Hematopoietic multipotent progenitor cell treated with erythropoietin and hydrocortisone succinate and interleukin-3 and kit ligand, for 8 days (in vitro differentiated cells): Measurements from ENCODE around the gene BFSP2.

ENCODE experiments used
- DNase-seq: peaks from one replicate; pipeline ENCODE4 v3.0.0-alpha.2; 2015

BFSP2 gene

GRCh38 chr3:133419151-133419909 is 19.5 kb downstream of the BFSP2 start:
- DNase-seq: no peak

DNA sequence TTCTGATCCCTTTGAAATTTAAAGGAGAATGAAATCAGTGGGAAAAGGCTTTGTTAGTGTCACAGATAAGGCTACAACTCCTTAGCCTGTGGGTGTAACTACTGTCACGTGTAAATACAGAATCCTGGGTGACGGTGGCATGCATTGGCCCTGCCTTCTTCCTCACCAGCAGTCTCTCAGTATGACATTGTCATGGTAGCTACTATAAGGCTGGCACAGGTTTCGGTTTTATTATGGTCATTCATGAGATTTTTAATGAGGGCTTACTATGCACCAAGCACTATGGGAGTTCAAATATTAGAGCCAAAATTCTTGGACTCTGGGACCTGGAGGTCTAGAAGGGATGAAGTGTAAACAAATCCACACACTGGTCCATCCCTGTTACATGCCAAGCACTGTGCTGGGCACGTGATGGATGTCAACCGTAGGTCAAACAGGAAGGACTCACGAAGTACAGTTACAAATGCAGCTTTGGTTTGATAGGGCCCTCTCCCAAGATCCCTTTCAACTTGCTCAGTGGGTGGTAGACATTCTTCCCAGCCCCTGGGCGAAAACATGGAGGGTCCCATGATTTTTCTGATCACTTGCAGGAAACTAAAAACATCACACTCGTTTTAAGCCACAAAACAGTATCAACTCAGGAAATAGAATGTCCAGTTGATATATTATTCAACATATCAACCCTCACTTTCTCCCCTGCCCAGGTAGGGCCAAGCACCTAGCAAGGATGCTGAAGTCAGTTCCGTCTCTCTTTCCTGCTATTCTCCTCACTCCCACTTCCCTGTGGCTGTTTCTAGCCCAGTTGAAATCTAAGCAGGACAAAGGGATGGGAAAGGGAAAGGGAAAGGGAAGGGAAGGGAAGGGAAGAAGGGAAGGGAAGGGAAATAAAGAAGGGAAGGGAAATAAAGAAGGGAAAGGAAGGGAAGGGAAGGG is 25.3 kb downstream of the BFSP2 start:
- DNase-seq: no peak

DNA sequence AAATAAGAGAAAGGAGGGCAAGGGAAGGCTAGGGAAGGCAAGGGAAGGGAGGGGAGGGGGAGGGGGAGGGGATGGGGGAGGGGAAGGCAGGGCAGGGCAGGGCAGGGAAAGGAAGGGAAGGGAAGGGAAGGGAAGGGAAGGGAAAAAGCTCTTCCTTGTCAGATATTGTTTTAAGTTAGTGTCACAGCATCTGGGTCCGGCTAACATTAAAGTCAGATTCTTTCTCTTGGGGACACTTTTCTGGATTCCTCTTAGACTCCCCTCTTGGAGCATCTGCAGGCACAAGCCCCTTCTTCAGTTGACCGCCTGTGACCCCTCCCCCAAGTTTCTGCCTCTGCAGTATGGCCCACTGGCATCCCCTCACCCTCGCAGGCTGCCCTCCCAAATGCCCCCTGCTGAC is 26.0 kb downstream of the BFSP2 start:
- DNase-seq: no peak

- no peak for DNase-seq
Measured at GRCh38 chr3:133426721-133427120, 26.9 kb downstream of the BFSP2 start.

DNA sequence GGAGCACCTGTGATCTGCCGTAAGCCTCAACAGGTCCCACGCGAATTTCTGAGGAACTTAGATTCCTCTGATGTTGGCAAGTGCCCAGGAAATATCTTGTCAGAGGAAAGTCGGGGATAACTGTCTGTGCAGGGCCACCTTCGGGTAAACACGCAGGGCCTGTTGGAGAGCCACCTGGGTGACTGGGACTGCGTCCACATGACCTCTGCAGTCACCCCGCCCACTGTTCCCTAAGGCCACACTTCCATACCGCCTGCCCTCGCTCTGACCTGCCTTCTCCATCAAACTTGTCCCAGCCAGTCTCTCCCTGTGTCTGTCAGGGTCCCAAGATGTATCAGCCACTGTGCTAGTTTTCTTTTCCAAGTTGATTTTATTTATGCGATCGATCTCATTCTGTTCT is 28.7 kb downstream of the BFSP2 start:
- no peak for DNase-seq

GRCh38 chr3:133429063-133429462 is 29.2 kb downstream of the BFSP2 start:
- no peak for DNase-seq

DNA sequence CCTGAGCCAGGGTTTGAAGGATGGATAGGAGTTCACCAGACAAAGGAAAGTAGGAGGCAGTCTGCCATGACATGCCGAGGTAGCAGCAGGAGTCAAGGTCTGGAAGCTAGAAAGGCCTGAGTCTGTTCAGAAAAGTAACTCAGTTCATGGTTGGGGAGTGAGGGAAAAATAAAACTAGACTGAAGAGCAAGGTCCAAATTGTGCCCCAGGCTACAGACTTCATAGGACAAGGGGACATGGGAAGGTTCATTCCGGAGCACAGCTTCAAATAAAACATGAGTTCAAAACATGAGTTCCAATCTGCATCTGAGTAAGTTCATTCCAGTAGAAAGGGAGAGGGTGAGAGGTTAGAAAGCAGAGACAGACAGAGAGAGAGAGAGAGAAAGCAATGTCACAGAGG is 39.7 kb downstream of the BFSP2 start:
- DNase-seq: no peak

- no peak for DNase-seq
Measured at GRCh38 chr3:133440652-133441051, 40.8 kb downstream of the BFSP2 start.

DNA sequence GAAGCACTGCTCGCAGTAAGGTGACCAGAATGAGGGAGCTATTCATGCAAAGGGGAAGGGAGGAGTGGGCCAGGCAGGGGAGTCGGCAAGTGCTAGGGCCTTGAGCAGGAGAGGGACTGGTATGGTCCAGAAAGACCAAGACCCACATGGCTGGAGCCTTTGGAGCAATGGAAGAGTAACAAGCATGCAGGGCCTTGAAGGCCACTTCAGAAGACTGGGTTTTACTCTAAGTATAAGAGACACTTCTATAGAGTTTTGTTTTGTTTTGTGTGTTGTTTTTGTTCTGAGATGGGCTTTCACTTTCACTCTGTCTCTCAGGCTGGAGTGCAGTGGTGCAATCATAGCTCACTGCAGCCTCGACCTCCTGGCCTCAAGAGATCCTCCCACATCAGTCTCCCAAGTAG is 42.0 kb downstream of the BFSP2 start:
- DNase-seq: no peak

DNA sequence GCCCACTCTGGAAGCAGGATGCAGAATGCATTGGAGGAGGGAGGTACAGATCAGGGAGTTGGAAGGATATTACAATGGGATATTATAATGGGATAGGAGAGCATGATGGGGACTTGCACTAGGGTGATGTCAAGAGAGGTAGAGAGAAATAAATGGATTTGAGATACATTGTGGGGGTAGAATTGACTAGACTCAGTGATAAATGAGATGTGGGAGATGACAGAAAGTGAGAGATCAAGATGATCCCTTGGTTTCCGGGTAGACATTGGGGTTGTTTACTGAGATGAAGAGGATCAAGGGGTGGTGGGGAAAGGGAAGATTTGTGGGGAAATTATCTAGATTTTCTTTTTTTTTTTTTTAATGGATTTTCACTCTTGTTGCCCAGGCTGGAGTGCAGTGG is 42.7 kb downstream of the BFSP2 start:
- no peak for DNase-seq

- no peak for DNase-seq
Measured at GRCh38 chr3:133443649-133444422, 44.0 kb downstream of the BFSP2 start.

DNA sequence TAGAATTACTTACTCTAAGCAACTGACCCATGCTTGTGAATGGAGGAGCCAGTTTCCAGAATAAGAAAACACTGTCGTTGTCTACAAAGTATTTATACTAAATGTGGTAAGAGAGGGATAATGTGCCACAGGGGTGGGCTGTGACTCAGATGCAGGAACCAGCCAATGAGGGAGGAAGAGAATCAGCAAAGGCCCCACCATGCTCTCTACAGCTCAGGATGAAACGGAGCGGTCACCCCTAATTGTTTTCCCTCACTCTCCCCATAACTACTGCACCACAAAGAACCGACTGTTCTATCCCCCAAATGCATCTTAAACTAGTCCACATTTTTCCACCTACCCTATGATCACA is 44.5 kb downstream of the BFSP2 start:
- no peak for DNase-seq

DNA sequence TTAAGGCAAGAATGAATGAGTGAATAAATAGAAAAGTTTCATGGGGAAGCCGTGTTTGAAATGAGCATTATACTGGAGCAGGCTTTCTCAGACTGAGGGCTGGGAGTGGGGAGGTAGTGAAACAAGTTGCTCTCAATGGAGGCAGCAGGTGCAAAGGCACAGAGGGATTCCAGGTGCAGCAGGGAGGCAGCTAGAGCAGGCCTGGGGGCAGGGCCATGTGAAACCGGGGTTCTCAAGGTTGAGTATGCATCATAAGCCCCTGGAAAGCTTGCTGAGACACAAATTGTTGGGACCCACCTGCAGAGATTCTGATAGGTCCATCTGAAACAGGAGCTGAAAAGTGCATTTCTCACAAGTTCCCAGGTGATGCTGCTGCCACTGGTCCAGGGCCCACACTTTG is 45.3 kb downstream of the BFSP2 start:
- DNase-seq: no peak

- no peak for DNase-seq
Measured at GRCh38 chr3:133447750-133448477, 48.1 kb downstream of the BFSP2 start.

GRCh38 chr3:133448478-133449122 is 48.7 kb downstream of the BFSP2 start:
- DNase-seq: no peak

DNA sequence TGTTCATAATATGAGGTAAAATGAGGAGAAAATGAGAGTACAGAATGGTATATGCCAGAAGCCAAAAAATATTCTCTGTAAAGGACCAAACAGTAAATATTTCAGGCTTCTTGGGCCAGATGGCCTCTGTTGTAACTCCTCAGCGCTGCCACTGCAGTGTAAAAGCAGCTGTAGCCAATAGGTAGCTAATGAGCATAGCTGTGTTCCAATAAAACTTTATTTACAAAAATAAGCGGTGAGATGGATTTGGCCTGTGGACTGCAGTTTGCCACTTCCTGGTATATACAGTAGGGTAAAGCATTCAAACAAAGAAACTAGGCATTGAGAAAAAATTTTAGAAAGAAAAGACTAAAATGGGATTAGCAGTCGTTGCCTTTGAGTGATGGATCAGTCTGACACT is 51.5 kb downstream of the BFSP2 start:
- no peak for DNase-seq

DNA sequence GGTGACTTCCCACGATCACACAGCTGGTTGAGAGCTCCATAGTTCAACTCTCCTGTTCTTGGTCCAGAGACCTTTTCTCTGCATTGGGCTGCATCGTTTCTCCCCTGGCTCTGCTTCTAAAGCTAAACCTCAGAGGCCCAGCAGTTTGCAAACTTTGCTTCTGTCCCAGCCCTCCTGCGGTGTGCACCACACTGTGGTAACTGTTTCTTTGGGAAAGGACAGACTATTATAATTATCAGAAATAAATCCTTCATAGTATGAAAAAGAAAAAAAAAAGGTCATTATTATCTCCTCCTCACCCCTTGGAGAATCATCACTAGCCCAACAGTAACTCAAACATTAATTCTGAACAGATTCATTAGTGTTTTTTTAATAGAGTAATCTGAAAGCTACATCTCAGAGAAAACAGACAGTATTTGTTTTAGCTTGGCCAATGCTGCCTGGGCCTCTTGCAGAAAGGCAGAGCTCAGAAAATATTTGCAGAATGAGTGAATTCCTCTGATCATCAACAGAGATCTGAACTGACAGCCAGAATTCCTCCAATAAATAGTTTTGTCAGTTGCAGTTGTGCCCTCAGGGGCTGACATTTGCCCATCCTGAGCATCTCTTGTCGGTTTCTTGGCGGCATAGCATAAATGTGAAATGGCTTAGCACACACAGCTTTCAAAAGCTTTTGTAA is 52.9 kb downstream of the BFSP2 start:
- DNase-seq: no peak

- DNase-seq: no peak
Measured at GRCh38 chr3:133453383-133453782, 53.5 kb downstream of the BFSP2 start.

DNA sequence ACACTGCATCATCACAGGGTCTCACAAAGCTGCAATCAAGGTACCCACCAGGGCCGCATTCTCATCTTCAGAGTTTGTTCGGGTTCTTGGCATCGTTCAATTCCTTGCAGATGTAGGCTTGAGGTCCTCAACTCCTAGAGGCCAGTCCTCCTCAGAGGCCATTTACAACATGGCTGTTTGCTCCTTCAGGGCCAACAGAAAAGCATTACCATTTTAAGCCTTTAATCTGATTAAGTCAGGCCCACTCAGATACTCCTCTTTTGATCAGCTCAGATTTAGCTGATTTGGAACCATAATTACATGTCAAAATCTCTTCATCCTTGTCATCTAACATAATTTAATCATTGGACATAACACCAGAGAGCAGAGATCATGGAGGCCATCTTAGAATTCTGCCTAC is 55.4 kb downstream of the BFSP2 start:
- DNase-seq: no peak

- DNase-seq: peak; percentile 70
Measured at GRCh38 chr3:133455960-133456359, 56.1 kb downstream of the BFSP2 start.

- no peak for DNase-seq
Measured at GRCh38 chr3:133457025-133457424, 57.2 kb downstream of the BFSP2 start.
